SK-N-SH (cell line): Measurements from ENCODE around the gene MTIF2.

Source experiments
- CTCF ChIP-seq: fragments of 200-600 bp; sonication (generic); IDR thresholded peaks from 2 replicates; pipeline ENCODE4 v1.6.1; 2017; ENCODE audit warnings: antibody characterized with exemption, mild to moderate bottlenecking, moderate library complexity
- EP300 ChIP-seq, 2 experiments: IDR thresholded peaks; 2 replicates each; pipeline versions ENCODE4 v1.4.0 to v1.6.1; 2012; ENCODE audit warnings: borderline replicate concordance in 1 of 2, low read depth in 1 of 2, low read length in 1 of 2
- FOXM1 ChIP-seq: IDR thresholded peaks from 2 replicates; pipeline ENCODE4 v1.4.0; 2012; ENCODE audit warnings: low read depth, mild to moderate bottlenecking
- GABPA ChIP-seq: IDR thresholded peaks from 2 replicates; pipeline ENCODE4 v1.4.0; 2012; ENCODE audit warnings: low read depth, mild to moderate bottlenecking
- JUND ChIP-seq: IDR thresholded peaks from 2 replicates; pipeline ENCODE4 v1.4.0; 2012
- MAX ChIP-seq: IDR thresholded peaks from 2 replicates; pipeline ENCODE4 v1.4.0; 2012; ENCODE audit warnings: low read depth
- POLR2AphosphoS5 ChIP-seq: IDR thresholded peaks from 2 replicates; pipeline ENCODE4 v1.6.1; 2012; ENCODE audit warnings: low read depth, low read length
- SIN3A ChIP-seq: IDR thresholded peaks from 2 replicates; pipeline ENCODE4 v1.6.1; 2012; ENCODE audit warnings: low read depth, mild to moderate bottlenecking, low read length, moderate library complexity, borderline replicate concordance
- SMC3 ChIP-seq: IDR thresholded peaks from 2 replicates; pipeline ENCODE4 v1.6.1; 2012; ENCODE audit warnings: low read depth, low read length, improper control_type of control experiment
- USF2 ChIP-seq: fragments of 150-350 bp; IDR thresholded peaks from 2 replicates; pipeline ENCODE4 v1.6.1; 2017; ENCODE audit warnings: antibody characterized with exemption, low read length, low read depth, borderline replicate concordance

- TF ChIP-seq USF2 = no peak
- no peak for TF ChIP-seq CTCF
- no peak for TF ChIP-seq EP300 (IDR thresholded peaks at IDR 0.05; ENCODE audit: borderline replicate concordance in 1 of 2, low read depth in 1 of 2, low read length in 1 of 2)
- TF ChIP-seq JUND = no peak
- no peak for TF ChIP-seq SMC3
- TF ChIP-seq SIN3A = no peak
- no peak for TF ChIP-seq POLR2AphosphoS5
- TF ChIP-seq MAX = no peak
- no peak for TF ChIP-seq FOXM1
- TF ChIP-seq GABPA = no peak
Measured at GRCh38 chr2:55283083-55283482, 14.1 kb upstream of the MTIF2 start.
